HepG2 (cell line): ENCODE measurements around the gene NOXO1. TPM values are rescaled to one million over a fixed set of nuclear protein-coding genes. Genes with fewer than 3 reads are reported as not detected.

Experiments used
- GMEB2 ChIP-seq: IDR thresholded peaks from 2 replicates; pipeline ENCODE4 v1.6.1; 2016; ENCODE audit warnings: missing biosample characterization, missing genetic modification reagents, low read depth
- MXD1 ChIP-seq: sonication (generic); formaldehyde crosslinking; IDR thresholded peaks from 2 replicates; pipeline ENCODE4 v1.4.0; 2020; ENCODE audit warnings: mild to moderate bottlenecking, missing genetic modification reagents
- NKX3-1 ChIP-seq: sonication (generic); formaldehyde crosslinking; IDR thresholded peaks from 2 replicates; pipeline ENCODE4 v1.5.0; 2020; ENCODE audit warnings: missing genetic modification reagents
- PRPF4 ChIP-seq: fragments of 200-400 bp; formaldehyde crosslinking; IDR thresholded peaks from 2 replicates; pipeline ENCODE4 v1.6.1; 2016; ENCODE audit warnings: low read length, low read depth; ENCODE audit not compliant: poor library complexity, severe bottlenecking
- ZEB1 ChIP-seq: IDR thresholded peaks from 2 replicates; pipeline ENCODE4 v1.6.1; 2012; ENCODE audit warnings: mild to moderate bottlenecking, low read depth, inconsistent platforms; ENCODE audit not compliant: insufficient replicate concordance
- ZNF318 ChIP-seq: sonication (generic); formaldehyde crosslinking; IDR thresholded peaks from 2 replicates; pipeline ENCODE4 v1.4.0; 2020; ENCODE audit warnings: mild to moderate bottlenecking, missing genetic modification reagents
- ZNF567 ChIP-seq: sonication (generic); formaldehyde crosslinking; IDR thresholded peaks from 2 replicates; pipeline ENCODE4 v1.8.1; 2023; ENCODE audit warnings: mild to moderate bottlenecking, missing genetic modification reagents, borderline replicate concordance
- ZNF646 ChIP-seq: sonication (generic); formaldehyde crosslinking; IDR thresholded peaks from 2 replicates; pipeline ENCODE4 v1.9.0; 2021; ENCODE audit warnings: mild to moderate bottlenecking, missing genetic modification reagents
- polyA plus RNA-seq, 8 experiments: library from polyadenylated mRNA; depleted of rRNA in 3 of 8; stranded (reverse) in 7 of 8; unstranded in 1 of 8; fragments of >200 nt; fragmentation: Illumina TruSeq in 4 of 8; extraction: Trizol in 4 of 8; gene quantifications; 2 replicates each; pipeline versions ENCODE4 v1.2.1 to v1.2.3, GENCODE V29; 2011 to 2016; ENCODE audit warnings: low read depth in 4 of 8, missing spikeins in 1 of 8, mixed read lengths in 1 of 8; ENCODE audit not compliant: insufficient read depth in 1 of 8
- total RNA-seq, 5 experiments: library from RNA; depleted of rRNA; stranded (reverse); fragments of >200 nt; fragmentation: Illumina TruSeq; extraction: Trizol; gene quantifications; 2 replicates each; pipeline ENCODE4 v1.2.3, GENCODE V29; 2016; ENCODE audit warnings: low read depth in 1 of 5

The NOXO1 gene
- total and polyA plus RNA-seq, 2 of the 13 experiments (the other 11 are each of a cell fraction or from before 2014, with no cell fraction given), result 0.69 to 1.4 TPM

- TF ChIP-seq ZNF318 (CRISPR knock-in tag) (no peak), ZNF646 (CRISPR knock-in tag) (no peak), GMEB2 (no peak), ZEB1 (no peak), PRPF4 (no peak), MXD1 (CRISPR knock-in tag) (peak; percentile 60; the same call in 1 of the 2 replicates), NKX3-1 (CRISPR knock-in tag) (peak; percentile 93), ZNF567 (CRISPR knock-in tag) (0 out of 2 replicates have a peak, but pooled peaks have one; percentile 32)
Measured at GRCh38 chr16:1964506-1965395, 16.5 kb downstream of the NOXO1 start, which contains the start of gene RPS2 (continued).
